Sigmoid colon (tissue), 7 donors: ENCODE measurements around the gene ANKRD13D. TPM values are rescaled to one million over a fixed set of nuclear protein-coding genes. Genes with fewer than 3 reads are reported as not detected.

Experiments used
- DNase-seq: peaks from one replicate; pipeline ENCODE4 v3.0.0-alpha.2; 2019
- H3K27ac ChIP-seq, 4 donors: fragments of 200-600 bp; sonication (generic); one replicate each; pipeline ENCODE4 v1.5.1; 2016 to 2019; ENCODE audit warnings: mild to moderate bottlenecking in 1 of 4
- H3K27me3 ChIP-seq, 3 donors: fragments of 200-600 bp; sonication (generic); one replicate each; pipeline ENCODE4 v1.5.1; 2019; ENCODE audit warnings: mild to moderate bottlenecking in 1 of 3
- H3K36me3 ChIP-seq, 4 donors: fragments of 200-600 bp; sonication (generic); one replicate each; pipeline ENCODE4 v1.5.1; 2016 to 2019
- H3K4me1 ChIP-seq, 4 donors: fragments of 200-600 bp; sonication (generic); one replicate each; pipeline ENCODE4 v1.5.1; 2017 to 2019
- H3K4me3 ChIP-seq, 4 donors: fragments of 200-600 bp; sonication (generic); one replicate each; pipeline ENCODE4 v1.5.1; 2017 to 2019; ENCODE audit warnings: mild to moderate bottlenecking in 2 of 4, moderate library complexity in 1 of 4
- H3K9me3 ChIP-seq, 4 donors: fragments of 200-600 bp in 3 of 4; sonication (generic) in 3 of 4; one replicate each; pipeline versions ENCODE4 v1.5.1 to v1.6.1; 2013 to 2019
- CTCF ChIP-seq, 4 experiments: fragments of 450-650 bp in 3 of 4; fragments of 200-600 bp in 1 of 4; IDR thresholded peaks; one replicate each; pipeline ENCODE4 v1.5.1; 2016 to 2019; ENCODE audit warnings: antibody characterized with exemption in 4 of 4, mild to moderate bottlenecking in 3 of 4, moderate library complexity in 2 of 4
- EP300 ChIP-seq, 4 donors: sonication (generic); formaldehyde crosslinking; IDR thresholded peaks; one replicate each; pipeline ENCODE4 v1.6.1; 2017; ENCODE audit warnings: antibody characterized with exemption in 4 of 4
- POLR2A ChIP-seq, 2 donors: fragments of 450-650 bp; IDR thresholded peaks; one replicate each; pipeline ENCODE4 v1.6.1; 2016; ENCODE audit warnings: antibody characterized with exemption in 2 of 2, mild to moderate bottlenecking in 2 of 2, moderate library complexity in 2 of 2
- POLR2AphosphoS5 ChIP-seq, 4 donors: sonication (generic); formaldehyde crosslinking; IDR thresholded peaks; one replicate each; pipeline ENCODE4 v1.6.1; 2017; ENCODE audit warnings: antibody characterized with exemption in 4 of 4
- WGBS, 2 donors: extraction: QIAGEN DNeasy Blood & Tissue Kit; methylation state at CpG; one replicate each; pipeline ENCODE4 v1.1.7; 2013; 5-methylcytosine and 5-hydroxymethylcytosine counted together
- intact Hi-C: fragments of 100-400 bp; cut with DNase I; formaldehyde crosslinking; loops from one replicate; pipeline ENCODE4 v1.15.1; 2023
- polyA plus RNA-seq, 3 donors: library from polyadenylated mRNA; stranded (reverse); fragments of 200-250 nt; gene quantifications; one replicate each; pipeline ENCODE4 v1.2.3, GENCODE V29; 2013
- total RNA-seq, 4 donors: library from RNA; depleted of rRNA; stranded (reverse); fragments of >200 nt; gene quantifications; one replicate each; pipeline ENCODE4 v1.1.0, GENCODE V29; 2016
- donor health status: healthy with polysubstance abuse.
- donor health status: Bipolar disorder and iron deficiency.
- donor health status: healthy.

Gene ANKRD13D
- total and polyA plus RNA-seq, 7 donors, result 9.0 to 45.7 (median 24.0) TPM

- H3K9me3 ChIP-seq, result no peaks in the 10 kb centered on the region
- H3K4me3 ChIP-seq, result peak overlapping the region; percentile 81 to 91 (median 84)
- no peaks in the 10 kb centered on the region for H3K27me3 ChIP-seq
- intact Hi-C loops, result loop anchor here (2.0 kb wide), 1 partner anchor 27 kb away; no protein-coding TSS in a partner anchor
- peak; percentile 74 for DNase-seq
- peaks cover 0 to 62% (median 39%) of the 10 kb centered on the region in 4 donors for H3K4me1 ChIP-seq
- 36 to 40% methylated on average over 36 of the region's 36 CpGs for WGBS, 2 donors
- peak overlapping the region; percentile 95 to 97 (median 96) for H3K27ac ChIP-seq
- H3K36me3 ChIP-seq, result peaks cover 13 to 39% (median 20%) of the 10 kb centered on the region in 4 donors
- TF ChIP-seq EP300 (IDR thresholded peaks at IDR 0.05) (no peak), CTCF (IDR thresholded peaks at IDR 0.05) (no peak), POLR2AphosphoS5 (IDR thresholded peaks at IDR 0.05) (no peak), POLR2A (IDR thresholded peaks at IDR 0.05) (no peak)
Observed at GRCh38 chr11:67289651-67290479, 762 bp downstream of the ANKRD13D start.

- H3K4me1 ChIP-seq, result peaks cover 0 to 62% (median 39%) of the 10 kb centered on the region in 4 donors
- peak overlapping the region; percentile 95 to 97 (median 96) for H3K27ac ChIP-seq
- no peak overlapping the region for H3K4me3 ChIP-seq
Observed at GRCh38 chr11:67290801-67291200, 1.7 kb downstream of the ANKRD13D start.

GRCh38 chr11:67291481-67292381 is 2.6 kb downstream of the ANKRD13D start:
- no peak overlapping the region for H3K4me3 ChIP-seq
- H3K4me1 ChIP-seq, result peaks cover 0 to 57% (median 39%) of the 10 kb centered on the region in 4 donors
- H3K27ac ChIP-seq, result peak overlapping the region in 2 of 4 donors; percentile 95
- intact Hi-C loops, result no loop called here
- DNase-seq, result peak; percentile 66
- TF ChIP-seq CTCF (IDR thresholded peaks at IDR 0.05), result no peak
- no peak for TF ChIP-seq POLR2A (IDR thresholded peaks at IDR 0.05)
- no peak for TF ChIP-seq POLR2AphosphoS5 (IDR thresholded peaks at IDR 0.05)
- TF ChIP-seq EP300 (IDR thresholded peaks at IDR 0.05), result no peak
- WGBS, 2 donors, result 95 to 96% methylated on average over 33 of the region's 33 CpGs
- no peaks in the 10 kb centered on the region for H3K27me3 ChIP-seq
- peaks cover 0 to 3% (median 0%) of the 10 kb centered on the region in 4 donors for H3K9me3 ChIP-seq
- peaks cover under 1 to 34% (median 14%) of the 10 kb centered on the region in 4 donors for H3K36me3 ChIP-seq

More at GRCh38 chr11:67290801-67291200, 1.7 kb downstream of the ANKRD13D start:
- TF ChIP-seq POLR2A (IDR thresholded peaks at IDR 0.05) (no peak), POLR2AphosphoS5 (IDR thresholded peaks at IDR 0.05) (peak in 1 of 4 donors; percentile 13), CTCF (IDR thresholded peaks at IDR 0.05) (no peak), EP300 (IDR thresholded peaks at IDR 0.05) (no peak)
- peak; percentile 71 for DNase-seq
- no peaks in the 10 kb centered on the region for H3K27me3 ChIP-seq
- 82 to 87% methylated on average over 7 of the region's 7 CpGs for WGBS, 2 donors
- intact Hi-C loops, result no loop called here
- H3K36me3 ChIP-seq, result peaks cover 3 to 37% (median 14%) of the 10 kb centered on the region in 4 donors
- peaks cover 0 to 3% (median 0%) of the 10 kb centered on the region in 4 donors for H3K9me3 ChIP-seq

- DNase-seq, result no peak
- peaks cover 4 to 33% (median 14%) of the 10 kb centered on the region in 4 donors for H3K36me3 ChIP-seq
- peaks cover 0 to 3% (median 0%) of the 10 kb centered on the region in 4 donors for H3K9me3 ChIP-seq
- TF ChIP-seq EP300 (IDR thresholded peaks at IDR 0.05), result no peak
- no peak for TF ChIP-seq POLR2A (IDR thresholded peaks at IDR 0.05)
- H3K4me1 ChIP-seq, result peaks cover 0 to 48% (median 30%) of the 10 kb centered on the region in 4 donors
- no peak overlapping the region for H3K27ac ChIP-seq
- H3K27me3 ChIP-seq, result no peaks in the 10 kb centered on the region
- H3K4me3 ChIP-seq, result no peak overlapping the region
- intact Hi-C loops, result no loop called here
- WGBS, 2 donors, result 59 to 62% methylated on average over 3 of the region's 3 CpGs
Observed at GRCh38 chr11:67292671-67293070, 3.6 kb downstream of the ANKRD13D start.
